Thyroid gland (tissue), 4 donors: ENCODE measurements around the gene PSMC5.
"Not testable (repeated sequence)": the region's sequence is repeated elsewhere in the genome, so short reads cannot be mapped to it uniquely, and the experiment has no call there.

Experiments used
- POLR2A ChIP-seq, 2 donors: fragments of 450-650 bp; IDR thresholded peaks; one replicate each; pipeline ENCODE4 v1.6.1; 2017; ENCODE audit warnings: antibody characterized with exemption in 2 of 2, mild to moderate bottlenecking in 2 of 2, moderate library complexity in 1 of 2
- TF ChIP-seq, protein P1 (sequence below), 6 experiments: fragments of 200-600 bp in 3 of 6; fragments of 450-650 bp in 3 of 6; sonication (generic) in 3 of 6; IDR thresholded peaks; one replicate each; pipeline ENCODE4 v1.5.1; 2016 to 2019; ENCODE audit warnings: antibody characterized with exemption in 6 of 6, mild to moderate bottlenecking in 2 of 6, inconsistent platforms in 1 of 6, moderate library complexity in 1 of 6

DNA sequence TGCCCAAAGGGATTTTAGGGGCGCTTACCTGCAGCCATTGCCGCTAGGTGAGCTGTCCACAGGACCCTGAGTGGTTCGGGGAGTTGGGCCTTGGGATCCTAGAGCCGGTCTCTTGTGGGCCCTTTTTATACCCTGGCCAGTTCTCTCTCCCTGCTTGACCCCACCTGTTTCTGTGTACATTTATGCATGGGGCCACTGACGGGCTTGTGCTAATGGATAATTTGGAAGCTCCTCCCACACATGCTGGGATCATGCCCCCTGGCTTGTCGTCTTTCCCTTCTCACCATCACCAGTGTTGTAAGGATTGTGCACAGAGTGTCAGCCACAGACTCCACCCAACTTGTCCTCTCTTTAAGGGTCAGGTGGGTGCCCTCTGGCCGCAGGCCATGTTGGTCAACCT, 46.3 kb downstream of the PSMC5 start, which contains the start of gene CSH2:
- not testable (repeated sequence) for TF ChIP-seq POLR2A (IDR thresholded peaks at IDR 0.05)
- TF ChIP-seq, protein P1, sequence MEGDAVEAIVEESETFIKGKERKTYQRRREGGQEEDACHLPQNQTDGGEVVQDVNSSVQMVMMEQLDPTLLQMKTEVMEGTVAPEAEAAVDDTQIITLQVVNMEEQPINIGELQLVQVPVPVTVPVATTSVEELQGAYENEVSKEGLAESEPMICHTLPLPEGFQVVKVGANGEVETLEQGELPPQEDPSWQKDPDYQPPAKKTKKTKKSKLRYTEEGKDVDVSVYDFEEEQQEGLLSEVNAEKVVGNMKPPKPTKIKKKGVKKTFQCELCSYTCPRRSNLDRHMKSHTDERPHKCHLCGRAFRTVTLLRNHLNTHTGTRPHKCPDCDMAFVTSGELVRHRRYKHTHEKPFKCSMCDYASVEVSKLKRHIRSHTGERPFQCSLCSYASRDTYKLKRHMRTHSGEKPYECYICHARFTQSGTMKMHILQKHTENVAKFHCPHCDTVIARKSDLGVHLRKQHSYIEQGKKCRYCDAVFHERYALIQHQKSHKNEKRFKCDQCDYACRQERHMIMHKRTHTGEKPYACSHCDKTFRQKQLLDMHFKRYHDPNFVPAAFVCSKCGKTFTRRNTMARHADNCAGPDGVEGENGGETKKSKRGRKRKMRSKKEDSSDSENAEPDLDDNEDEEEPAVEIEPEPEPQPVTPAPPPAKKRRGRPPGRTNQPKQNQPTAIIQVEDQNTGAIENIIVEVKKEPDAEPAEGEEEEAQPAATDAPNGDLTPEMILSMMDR (IDR thresholded peaks at IDR 0.05), result not testable (repeated sequence)
